Adrenal gland (tissue), 5 donors: ENCODE data around the gene FBXL17.

ENCODE experiments used
- POLR2A ChIP-seq, 2 donors: fragments of 450-650 bp; IDR thresholded peaks; one replicate each; pipeline ENCODE4 v1.6.1; 2017; ENCODE audit warnings: antibody characterized with exemption in 2 of 2, mild to moderate bottlenecking in 2 of 2, moderate library complexity in 1 of 2
- TF ChIP-seq, protein P1 (sequence below), 6 experiments: fragments of 450-650 bp in 4 of 6; fragments of 200-600 bp in 2 of 6; sonication (generic) in 1 of 6; IDR thresholded peaks; 1 replicate in 5 of 6; 2 replicates in 1 of 6; pipeline versions ENCODE4 v1.5.1 to v1.8.0; 2016 to 2021; ENCODE audit warnings: antibody characterized with exemption in 6 of 6, mild to moderate bottlenecking in 2 of 6, moderate library complexity in 1 of 6
- donor health status: DM: no; HTN: no; CAD: no.

DNA sequence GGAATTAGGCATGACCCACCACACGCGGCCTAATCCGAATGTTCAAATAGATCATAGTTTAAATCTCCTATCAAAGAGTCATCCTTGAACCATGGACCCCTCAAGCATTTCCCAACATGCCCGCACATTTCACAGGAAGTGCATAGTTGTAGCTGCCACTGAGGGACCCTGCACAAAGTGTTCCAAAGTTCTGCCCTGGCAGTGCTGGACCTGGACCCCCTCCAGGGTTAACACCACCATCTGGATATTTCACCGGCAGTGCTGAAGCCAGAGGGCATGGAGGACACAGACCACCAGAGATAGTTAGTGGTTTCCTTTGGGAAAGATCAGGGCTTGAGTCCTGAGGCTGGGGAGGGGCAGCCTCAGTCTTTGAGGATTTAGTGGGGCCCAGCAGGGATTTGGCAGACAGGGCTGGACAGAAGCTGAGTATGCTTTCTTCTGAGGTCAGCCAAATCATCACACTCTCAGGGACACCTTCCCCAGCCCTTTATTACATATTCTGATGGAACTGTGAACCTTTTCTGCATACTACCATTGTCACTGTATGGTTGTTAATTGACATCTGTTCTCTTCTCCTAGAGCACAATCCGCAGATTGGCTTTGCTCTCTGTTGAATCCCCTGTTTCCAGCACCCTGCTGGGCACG, 567.6 kb downstream of the FBXL17 start:
- TF ChIP-seq, protein P1, sequence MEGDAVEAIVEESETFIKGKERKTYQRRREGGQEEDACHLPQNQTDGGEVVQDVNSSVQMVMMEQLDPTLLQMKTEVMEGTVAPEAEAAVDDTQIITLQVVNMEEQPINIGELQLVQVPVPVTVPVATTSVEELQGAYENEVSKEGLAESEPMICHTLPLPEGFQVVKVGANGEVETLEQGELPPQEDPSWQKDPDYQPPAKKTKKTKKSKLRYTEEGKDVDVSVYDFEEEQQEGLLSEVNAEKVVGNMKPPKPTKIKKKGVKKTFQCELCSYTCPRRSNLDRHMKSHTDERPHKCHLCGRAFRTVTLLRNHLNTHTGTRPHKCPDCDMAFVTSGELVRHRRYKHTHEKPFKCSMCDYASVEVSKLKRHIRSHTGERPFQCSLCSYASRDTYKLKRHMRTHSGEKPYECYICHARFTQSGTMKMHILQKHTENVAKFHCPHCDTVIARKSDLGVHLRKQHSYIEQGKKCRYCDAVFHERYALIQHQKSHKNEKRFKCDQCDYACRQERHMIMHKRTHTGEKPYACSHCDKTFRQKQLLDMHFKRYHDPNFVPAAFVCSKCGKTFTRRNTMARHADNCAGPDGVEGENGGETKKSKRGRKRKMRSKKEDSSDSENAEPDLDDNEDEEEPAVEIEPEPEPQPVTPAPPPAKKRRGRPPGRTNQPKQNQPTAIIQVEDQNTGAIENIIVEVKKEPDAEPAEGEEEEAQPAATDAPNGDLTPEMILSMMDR (IDR thresholded peaks at IDR 0.05) = no peak
- TF ChIP-seq POLR2A (IDR thresholded peaks at IDR 0.05) = no peak
